Measurements from ENCODE around the gene COL23A1. TPM values are rescaled to one million over a fixed set of nuclear protein-coding genes. Genes with fewer than 3 reads are reported as not detected.

Gene COL23A1
- polyA plus RNA-seq, 3 donors, result 0.11 to 0.21 TPM; not detected in 1

GRCh38 chr5:178372142-178372571, 218.0 kb downstream of the COL23A1 start:
- no peak overlapping the region for H3K27ac Mint-ChIP-seq
- no peaks in the 10 kb centered on the region for H3K36me3 Mint-ChIP-seq
- Histone ChIP-seq H3K9ac (ENCODE audit: insufficient read depth, low read length, poor library complexity, severe bottlenecking) (no peak overlapping the region), H3K79me2 (ENCODE audit: insufficient read depth, low read length) (no peaks in the 10 kb centered on the region), H3K4me3 (replicated peaks in 1 of 3; ENCODE audit: low read depth in 2 of 3, low read length in 3 of 3) (no peak overlapping the region), H3K36me3 (replicated peaks in 1 of 2; ENCODE audit: control insufficient read depth in 1 of 2, insufficient read depth in 2 of 2, low read length in 2 of 2) (no peaks in the 10 kb centered on the region), H3K9me3 (replicated peaks in 1 of 2; ENCODE audit: control insufficient read depth in 1 of 2, insufficient read depth in 1 of 2, low read length in 2 of 2) (peaks cover 0 to 16% of the 10 kb centered on the region in 2 donors), H2AFZ (ENCODE audit: insufficient read depth, low read depth, low read length, poor library complexity, severe bottlenecking) (no peak overlapping the region), H3K4me1 (ENCODE audit: control insufficient read depth in 1 of 2, insufficient read depth in 2 of 2, low read length in 2 of 2) (peaks cover 3 to 9% of the 10 kb centered on the region in 2 donors), H3K4me2 (replicated peaks; ENCODE audit: extremely low read depth, low read length, poor library complexity, severe bottlenecking) (no peak overlapping the region), H3K27ac (ENCODE audit: low read depth in 1 of 2, low read length in 2 of 2) (no peak overlapping the region), H4K20me1 (ENCODE audit: insufficient read depth, low read length) (no peaks in the 10 kb centered on the region), H3K27me3 (ENCODE audit: control insufficient read depth in 2 of 2, insufficient read depth in 2 of 2, low read length in 2 of 2) (no peaks in the 10 kb centered on the region)
- peaks cover 6% of the 10 kb centered on the region for H3K4me1 Mint-ChIP-seq
- peaks cover 3 to 4% (median 3%) of the 10 kb centered on the region in 3 donors for H3K27me3 Mint-ChIP-seq (ENCODE audit: low read depth in 3 of 3)
- H3K4me3 Mint-ChIP-seq, result no peak overlapping the region
- DNase-seq, result no peak
- WGBS (ENCODE audit: insufficient coverage), result 80% methylated on average over 11 of the region's 17 CpGs
- intact Hi-C loops (cut with micrococcal nuclease), result no loop called here
- TF ChIP-seq CTCF (IDR thresholded peaks at IDR 0.05), result no peak
- H3K9me3 Mint-ChIP-seq, result peaks cover 3 to 18% (median 10%) of the 10 kb centered on the region in 7 donors

GRCh38 chr5:178371362-178372111, 218.7 kb downstream of the COL23A1 start:
- H3K4me3 ChIP-seq (replicated peaks in 1 of 3; ENCODE audit: low read depth in 2 of 3, low read length in 3 of 3), result no peak overlapping the region
- WGBS (ENCODE audit: insufficient coverage), result 88% methylated on average over 18 of the region's 24 CpGs
- no peak overlapping the region for H2AFZ ChIP-seq (ENCODE audit: insufficient read depth, low read depth, low read length, poor library complexity, severe bottlenecking)
- H3K27ac ChIP-seq (ENCODE audit: low read depth in 1 of 2, low read length in 2 of 2), result no peak overlapping the region
- Mint-ChIP-seq H3K9me3 (peaks cover 3 to 19% (median 10%) of the 10 kb centered on the region in 7 donors), H3K27ac (no peak overlapping the region), H3K4me1 (no peaks in the 10 kb centered on the region), H3K36me3 (no peaks in the 10 kb centered on the region), H3K4me3 (no peak overlapping the region), H3K27me3 (ENCODE audit: low read depth in 3 of 3) (peaks cover 3 to 4% (median 3%) of the 10 kb centered on the region in 3 donors)
- no peak overlapping the region for H3K9ac ChIP-seq (ENCODE audit: insufficient read depth, low read length, poor library complexity, severe bottlenecking)
- H3K4me1 ChIP-seq (ENCODE audit: control insufficient read depth in 1 of 2, insufficient read depth in 2 of 2, low read length in 2 of 2), result peaks cover 0 to 4% of the 10 kb centered on the region in 2 donors
- no peaks in the 10 kb centered on the region for H3K36me3 ChIP-seq (replicated peaks in 1 of 2; ENCODE audit: control insufficient read depth in 1 of 2, insufficient read depth in 2 of 2, low read length in 2 of 2)
- intact Hi-C loops (cut with micrococcal nuclease), result no loop called here
- H4K20me1 ChIP-seq (ENCODE audit: insufficient read depth, low read length), result no peaks in the 10 kb centered on the region
- H3K4me2 ChIP-seq (replicated peaks; ENCODE audit: extremely low read depth, low read length, poor library complexity, severe bottlenecking), result no peak overlapping the region
- no peak for TF ChIP-seq CTCF (IDR thresholded peaks at IDR 0.05)
- no peaks in the 10 kb centered on the region for H3K27me3 ChIP-seq (ENCODE audit: control insufficient read depth in 2 of 2, insufficient read depth in 2 of 2, low read length in 2 of 2)
- no peaks in the 10 kb centered on the region for H3K79me2 ChIP-seq (ENCODE audit: insufficient read depth, low read length)
- H3K9me3 ChIP-seq (replicated peaks in 1 of 2; ENCODE audit: control insufficient read depth in 1 of 2, insufficient read depth in 1 of 2, low read length in 2 of 2), result peaks cover 0 to 16% of the 10 kb centered on the region in 2 donors
- DNase-seq, result no peak
